HG03354 (cell line): ENCODE data around the gene SLC25A48.
"Not testable (repeated sequence)": the region's sequence is repeated elsewhere in the genome, so short reads cannot be mapped to it uniquely, and the experiment has no call there.

ENCODE experiments used
- ATAC-seq: cut with Tn5 transposase; IDR thresholded peaks from one replicate; pipeline ENCODE4 v1.9.1; 2021; ENCODE audit warnings: mild to moderate bottlenecking; ENCODE audit not compliant: unreplicated experiment, poor library complexity, severe bottlenecking

Gene SLC25A48

DNA sequence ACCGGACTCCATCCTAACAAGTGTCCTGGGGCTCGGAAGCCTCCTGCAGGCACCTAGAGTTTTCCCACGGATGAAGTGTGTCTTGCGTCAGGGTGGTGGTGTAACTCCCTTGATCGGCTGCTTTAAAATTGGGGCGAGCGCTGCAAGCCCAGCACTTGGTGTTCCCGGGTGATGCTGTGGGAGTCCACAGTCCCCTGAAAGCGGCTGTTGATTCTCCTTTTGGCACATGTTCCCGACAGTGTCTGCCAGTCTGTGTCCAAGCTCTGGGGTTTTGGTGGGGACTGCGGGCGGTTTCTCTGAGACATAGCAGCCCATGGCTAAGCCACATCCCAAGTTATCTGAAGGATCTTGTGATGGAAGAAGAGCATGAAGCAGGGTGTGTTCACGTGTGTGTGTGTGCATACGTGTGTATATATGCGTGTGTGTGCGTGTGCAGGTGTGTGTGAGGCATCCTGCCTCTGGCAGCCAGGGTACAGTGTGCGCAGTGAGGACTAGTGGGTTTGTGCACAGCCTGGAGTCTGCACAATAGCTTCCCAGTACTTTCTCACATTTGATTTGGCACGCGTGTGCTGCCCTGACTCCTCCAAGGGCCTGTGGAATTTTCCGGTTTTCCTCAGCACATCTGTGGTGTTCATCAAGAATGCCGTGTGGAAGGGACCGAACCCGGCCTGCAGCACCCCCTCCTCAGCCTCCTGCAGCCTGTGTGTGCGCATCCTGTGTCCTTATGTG, 16.9 kb downstream of the SLC25A48 start:
- ATAC-seq, result no peak

- ATAC-seq, result no peak
Observed at GRCh38 chr5:135851915-135852845, 17.7 kb downstream of the SLC25A48 start.

GRCh38 chr5:135857630-135858311, 23.3 kb downstream of the SLC25A48 start:
- ATAC-seq, result no peak

DNA sequence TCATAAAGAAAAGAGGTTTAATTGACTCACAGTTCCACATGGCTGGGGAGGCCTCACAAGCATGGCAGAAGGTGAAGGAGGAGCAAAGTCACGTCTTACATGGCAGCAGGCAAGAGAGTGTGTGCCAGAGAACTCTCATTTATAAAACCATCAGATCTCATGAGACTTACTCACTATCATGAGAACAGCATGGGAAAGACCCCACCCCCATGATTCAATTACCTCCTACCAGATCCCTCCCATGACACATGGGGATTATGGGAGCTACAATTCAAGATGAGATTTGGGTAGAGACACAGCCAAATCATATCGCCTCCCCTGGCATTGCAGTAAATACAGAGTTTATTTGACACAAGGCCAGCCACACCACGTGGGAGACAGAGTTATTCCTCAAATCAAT, 24.7 kb downstream of the SLC25A48 start:
- ATAC-seq, result not testable (repeated sequence)

DNA sequence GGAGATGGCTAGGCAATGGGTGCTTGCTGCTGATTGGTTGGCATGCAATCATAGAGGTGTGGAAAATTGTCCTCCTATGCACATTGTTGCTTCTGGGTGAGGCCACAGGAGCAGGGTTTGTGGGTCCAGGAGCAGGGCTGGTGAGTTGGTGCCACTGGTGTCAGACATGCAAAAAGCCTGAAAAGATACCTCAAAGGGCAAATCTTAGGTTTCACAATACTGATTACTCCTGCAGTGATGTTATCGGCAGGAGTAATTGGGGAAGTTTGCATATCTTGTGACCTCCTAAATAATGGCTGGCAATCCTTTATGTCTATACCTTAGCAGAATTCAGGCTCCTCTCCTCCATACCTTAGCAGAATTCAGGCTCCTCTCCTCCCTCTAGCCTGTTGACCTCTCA, 25.2 kb downstream of the SLC25A48 start:
- ATAC-seq, result no peak

DNA sequence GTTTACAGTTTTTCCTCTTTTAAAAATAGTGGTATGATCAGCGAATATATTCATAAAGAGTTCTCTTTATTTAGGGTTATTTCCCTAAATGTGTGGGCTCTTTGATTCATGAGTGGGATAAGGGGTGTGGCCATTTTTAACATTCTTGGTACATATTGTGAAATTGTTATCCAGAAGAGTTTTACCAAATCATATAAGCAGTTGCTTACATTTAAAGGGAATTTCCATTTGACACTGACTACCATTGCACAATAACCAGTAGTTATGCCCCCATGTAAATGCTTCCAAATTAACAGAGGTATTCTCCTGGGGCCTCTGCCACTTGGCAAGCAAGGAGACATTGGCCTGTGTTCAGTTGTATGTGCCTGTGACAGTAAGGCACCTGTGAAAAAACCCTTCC, 27.2 kb downstream of the SLC25A48 start:
- ATAC-seq, result no peak

- ATAC-seq, result no peak
Observed at GRCh38 chr5:135862086-135862485, 27.6 kb downstream of the SLC25A48 start.

DNA sequence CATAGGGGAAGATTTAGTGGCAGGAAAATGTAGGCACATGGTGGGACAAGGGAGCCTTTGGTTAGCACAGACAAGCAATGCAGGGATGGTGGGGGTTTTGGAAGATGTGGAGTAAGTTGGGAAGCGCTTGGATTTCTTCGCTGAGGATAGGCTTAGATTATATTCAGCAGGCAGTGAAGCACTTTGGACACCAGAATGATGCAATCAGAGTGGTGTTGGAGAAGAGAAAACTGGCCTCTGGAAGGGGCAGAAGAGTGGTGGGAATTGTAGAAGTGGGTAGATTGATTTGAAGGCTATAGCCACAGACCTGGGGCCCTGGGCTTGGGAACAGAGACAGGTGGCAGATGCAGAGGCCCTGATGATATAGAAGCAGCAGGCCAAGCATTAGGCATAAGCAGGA, 28.3 kb downstream of the SLC25A48 start:
- ATAC-seq, result no peak

- ATAC-seq, result no peak
Observed at GRCh38 chr5:135864503-135865435, 30.3 kb downstream of the SLC25A48 start.

DNA sequence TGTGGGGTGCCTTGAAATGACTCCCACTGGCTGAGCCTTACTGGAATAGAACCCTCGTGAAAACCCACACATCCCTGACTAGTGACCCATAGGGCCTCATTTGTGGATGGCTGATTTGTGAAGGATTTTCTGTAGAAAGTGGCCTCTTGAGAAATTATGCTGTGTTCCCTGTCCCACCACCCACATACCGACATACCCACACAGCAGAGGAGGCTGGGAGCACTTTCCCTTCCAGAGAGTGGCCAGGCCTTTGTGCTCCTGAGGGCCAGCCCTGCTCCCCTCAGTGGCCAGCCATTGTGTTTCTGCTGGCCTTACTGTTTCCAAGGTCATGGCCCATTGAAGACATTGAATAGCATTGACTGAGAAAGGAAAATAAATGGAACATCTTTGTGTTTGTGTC, 31.6 kb downstream of the SLC25A48 start:
- no peak for ATAC-seq

DNA sequence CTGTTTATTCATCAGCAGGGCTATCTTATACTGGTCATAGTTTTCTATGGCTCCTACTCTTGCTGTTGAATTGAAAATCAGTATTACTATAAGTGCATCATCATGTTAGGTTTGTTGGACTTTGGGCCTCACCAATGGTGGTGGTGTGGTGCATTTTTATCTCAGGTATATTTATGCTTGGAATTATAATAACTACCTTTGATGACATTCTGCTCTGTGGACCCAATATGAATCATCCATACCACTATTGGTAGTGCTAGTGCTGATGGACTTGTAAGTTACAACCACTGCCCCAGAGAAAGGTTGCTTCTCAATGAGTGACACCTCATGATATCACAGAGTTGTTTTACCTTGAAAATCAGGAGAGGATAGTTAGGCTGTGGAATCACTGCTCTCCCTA, 33.1 kb downstream of the SLC25A48 start:
- ATAC-seq, result no peak

- no peak for ATAC-seq
Observed at GRCh38 chr5:135868681-135869080, 34.2 kb downstream of the SLC25A48 start.

GRCh38 chr5:135869276-135869675, 34.8 kb downstream of the SLC25A48 start:
- no peak for ATAC-seq

DNA sequence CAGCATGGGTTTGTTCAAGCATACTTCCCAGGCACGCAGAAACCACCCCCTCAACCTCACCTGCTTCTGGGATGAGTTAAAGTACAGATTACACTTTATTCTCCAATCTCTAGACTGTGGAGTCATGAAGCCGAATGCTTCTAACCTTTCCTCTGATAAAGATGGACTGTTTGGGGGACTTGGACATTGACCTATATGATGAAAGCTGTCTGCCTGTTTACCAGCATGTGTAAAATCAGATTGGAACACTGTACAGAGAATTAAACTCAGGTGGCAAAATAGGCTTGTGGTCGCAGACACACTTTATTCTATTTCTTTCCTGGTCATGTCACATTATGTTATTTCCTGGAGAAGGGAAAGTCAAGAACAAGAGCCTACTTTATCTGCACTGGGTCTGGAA, 35.5 kb downstream of the SLC25A48 start:
- ATAC-seq, result no peak

DNA sequence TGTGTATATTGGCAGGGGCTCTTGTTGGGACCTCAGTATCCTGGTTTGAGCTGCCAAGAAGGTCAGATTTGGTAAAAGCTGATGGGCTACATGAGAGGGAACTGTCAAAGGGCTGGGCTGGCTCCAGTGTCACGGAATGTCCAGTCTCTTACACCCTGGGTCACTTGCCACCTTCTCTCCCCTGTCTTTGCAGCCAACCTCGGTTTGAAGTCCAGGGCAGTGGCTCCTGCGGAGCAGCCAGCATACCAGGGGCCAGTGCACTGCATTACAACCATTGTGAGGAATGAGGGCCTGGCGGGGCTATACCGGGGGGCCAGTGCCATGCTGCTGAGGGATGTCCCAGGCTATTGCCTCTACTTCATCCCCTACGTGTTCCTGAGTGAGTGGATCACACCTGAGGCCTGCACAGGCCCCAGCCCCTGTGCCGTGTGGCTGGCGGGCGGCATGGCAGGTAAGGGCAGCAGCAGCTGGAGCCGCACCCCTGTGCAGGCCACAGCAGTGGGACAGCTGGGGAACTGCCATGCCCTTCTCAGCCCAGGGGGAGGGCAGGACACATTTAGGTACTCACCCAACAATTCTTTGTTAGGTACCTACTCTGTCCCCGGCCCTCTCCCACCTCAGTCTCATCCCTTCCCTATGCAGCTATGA, 36.9 kb downstream of the SLC25A48 start:
- no peak for ATAC-seq

GRCh38 chr5:135873831-135874230, 39.4 kb downstream of the SLC25A48 start:
- ATAC-seq, result no peak

DNA sequence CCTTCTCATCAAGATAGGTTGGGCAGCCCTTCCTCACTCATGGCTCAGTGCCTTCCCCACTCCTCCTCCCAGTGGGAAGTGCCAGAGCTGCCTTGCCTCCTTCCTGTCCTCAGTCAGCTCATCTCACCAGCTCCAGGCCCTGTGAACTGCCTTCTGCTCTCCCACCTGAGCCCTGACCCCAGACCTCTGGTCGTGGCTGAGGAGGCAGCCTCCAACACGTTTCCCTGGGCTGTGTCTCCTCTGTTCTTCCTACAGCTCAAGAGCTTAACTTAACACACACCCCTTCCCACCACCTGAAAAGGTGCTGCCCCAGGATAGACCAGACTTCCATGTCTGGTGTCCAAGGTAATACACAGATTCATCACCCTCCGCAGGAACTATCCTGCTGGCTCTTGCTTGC, 40.0 kb downstream of the SLC25A48 start:
- no peak for ATAC-seq

DNA sequence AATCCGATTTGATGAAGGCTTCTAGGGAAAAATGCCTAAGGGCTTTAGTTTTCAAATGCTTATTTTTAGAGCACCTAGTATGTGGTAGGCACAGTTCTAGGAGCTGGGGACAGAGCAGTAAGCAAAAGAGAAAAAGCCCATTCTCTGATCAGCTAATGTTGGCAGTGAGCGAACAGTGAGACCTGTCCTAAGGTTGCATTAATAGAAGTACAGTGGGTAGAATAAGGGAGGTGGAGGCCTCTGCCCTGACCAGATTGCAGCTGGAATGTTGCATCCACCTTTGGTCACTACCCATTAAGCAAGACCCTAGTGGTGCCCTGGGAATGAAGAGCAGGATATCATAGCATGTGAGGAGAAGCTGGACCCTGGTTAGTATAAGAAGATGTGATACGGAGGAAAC, 41.1 kb downstream of the SLC25A48 start:
- ATAC-seq, result no peak

DNA sequence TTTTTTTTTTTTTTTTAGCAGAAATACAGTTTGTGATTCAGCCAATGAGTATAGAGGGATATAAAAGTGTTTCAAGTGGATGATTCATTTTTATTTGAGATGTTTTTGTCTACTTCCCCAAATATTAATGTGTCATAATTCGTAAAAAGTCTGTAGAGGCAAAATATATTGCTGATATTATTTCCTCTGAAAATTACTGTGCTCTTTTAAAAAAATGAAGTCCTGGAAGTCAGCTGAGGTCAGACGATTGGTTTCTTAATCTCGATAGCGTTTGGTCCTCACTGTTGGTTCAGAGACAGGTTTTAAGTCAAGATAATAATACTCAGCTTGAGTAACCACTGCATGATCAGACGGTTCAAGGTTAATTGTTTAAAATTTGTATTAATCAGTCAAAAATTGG, 41.7 kb downstream of the SLC25A48 start:
- no peak for ATAC-seq
